Immature natural killer cell (primary cell): ENCODE results near the gene TGFBR2. TPM values are rescaled to one million over a fixed set of nuclear protein-coding genes. Genes with fewer than 3 reads are reported as not detected.
A peak's percentile ranks its signal among the peaks of the same experiment; 100 is the strongest.

Experiments used
- DNase-seq, 3 donors: peaks; one replicate each; pipeline ENCODE4 v3.0.0; 2022; ENCODE audit warnings: mixed read lengths in 1 of 3
- H3K27ac Mint-ChIP-seq, 6 donors: one replicate each; pipeline ENCODE4 v1.8.0; 2020; ENCODE audit warnings: mixed read lengths in 6 of 6, mild to moderate bottlenecking in 5 of 6, inconsistent platforms in 4 of 6, moderate library complexity in 3 of 6
- H3K27me3 Mint-ChIP-seq, 3 donors: one replicate each; pipeline ENCODE4 v1.8.0; 2020 to 2021; ENCODE audit warnings: low read depth in 3 of 3, mild to moderate bottlenecking in 3 of 3, mixed read lengths in 3 of 3, moderate library complexity in 3 of 3, inconsistent platforms in 1 of 3
- H3K36me3 Mint-ChIP-seq, 3 donors: one replicate each; pipeline ENCODE4 v1.8.0; 2020; ENCODE audit warnings: mixed read lengths in 3 of 3, inconsistent platforms in 2 of 3, mild to moderate bottlenecking in 2 of 3
- H3K4me1 Mint-ChIP-seq, 2 donors: one replicate each; pipeline ENCODE4 v1.8.0; 2020; ENCODE audit warnings: inconsistent platforms in 2 of 2, mild to moderate bottlenecking in 2 of 2, mixed read lengths in 2 of 2, moderate library complexity in 1 of 2
- H3K4me3 Mint-ChIP-seq, 5 donors: one replicate each; pipeline ENCODE4 v1.8.0; 2020; ENCODE audit warnings: mild to moderate bottlenecking in 5 of 5, mixed read lengths in 5 of 5, inconsistent platforms in 3 of 5, moderate library complexity in 3 of 5
- H3K9me3 Mint-ChIP-seq, 6 donors: one replicate each; pipeline ENCODE4 v1.8.0; 2020; ENCODE audit warnings: mild to moderate bottlenecking in 6 of 6, mixed read lengths in 6 of 6, inconsistent platforms in 4 of 6, moderate library complexity in 3 of 6
- polyA plus RNA-seq, 3 donors: library from polyadenylated mRNA; unstranded; fragments of 300-500 nt; fragmentation: Illumina TruSeq; gene quantifications; one replicate each; pipeline ENCODE4 v1.2.3, GENCODE V29; 2021

TGFBR2 gene
- polyA plus RNA-seq, 3 donors from 2014 or later = 36.8 to 101 (median 43.6) TPM

GRCh38 chr3:30694668-30695067 is 88.3 kb downstream of the TGFBR2 start:
- Mint-ChIP-seq H3K4me1 (peaks cover 31 to 62% of the 10 kb centered on the region in 2 donors), H3K36me3 (peaks cover 6 to 45% (median 23%) of the 10 kb centered on the region in 3 donors), H3K27me3 (no peaks in the 10 kb centered on the region), H3K27ac (no peak overlapping the region), H3K9me3 (no peaks in the 10 kb centered on the region), H3K4me3 (no peak overlapping the region)
- no peak for DNase-seq

- Mint-ChIP-seq H3K4me1 (peaks cover 22 to 54% of the 10 kb centered on the region in 2 donors), H3K4me3 (no peak overlapping the region), H3K27ac (peak overlapping the region in 5 of 6 donors; percentile 7 to 69 (median 33)), H3K36me3 (peaks cover 6 to 38% (median 20%) of the 10 kb centered on the region in 3 donors), H3K27me3 (no peaks in the 10 kb centered on the region), H3K9me3 (no peaks in the 10 kb centered on the region)
- DNase-seq = no peak
Observed at GRCh38 chr3:30695302-30696061, 89.1 kb downstream of the TGFBR2 start.

- Mint-ChIP-seq H3K36me3 (peaks cover 6 to 39% (median 15%) of the 10 kb centered on the region in 3 donors), H3K27me3 (no peaks in the 10 kb centered on the region), H3K4me3 (no peak overlapping the region), H3K9me3 (no peaks in the 10 kb centered on the region), H3K27ac (peak overlapping the region in 4 of 6 donors; percentile 16 to 50 (median 32)), H3K4me1 (peaks cover 23 to 48% of the 10 kb centered on the region in 2 donors)
- DNase-seq = no peak
Observed at GRCh38 chr3:30696403-30696819, 90.0 kb downstream of the TGFBR2 start.

GRCh38 chr3:30696896-30697295 is 90.5 kb downstream of the TGFBR2 start:
- peaks cover 23 to 48% of the 10 kb centered on the region in 2 donors for H3K4me1 Mint-ChIP-seq
- peak overlapping the region in 5 of 6 donors; percentile 14 to 73 (median 42) for H3K27ac Mint-ChIP-seq
- DNase-seq = no peak
- H3K9me3 Mint-ChIP-seq = no peaks in the 10 kb centered on the region
- peaks cover 6 to 40% (median 15%) of the 10 kb centered on the region in 3 donors for H3K36me3 Mint-ChIP-seq
- no peak overlapping the region for H3K4me3 Mint-ChIP-seq
- H3K27me3 Mint-ChIP-seq = no peaks in the 10 kb centered on the region

- no peaks in the 10 kb centered on the region for H3K9me3 Mint-ChIP-seq
- peak overlapping the region in 2 of 6 donors; percentile 5 to 53 for H3K27ac Mint-ChIP-seq
- DNase-seq = no peak
- peaks cover 6 to 38% (median 15%) of the 10 kb centered on the region in 3 donors for H3K36me3 Mint-ChIP-seq
- H3K4me1 Mint-ChIP-seq = peaks cover 16 to 35% of the 10 kb centered on the region in 2 donors
- no peak overlapping the region for H3K4me3 Mint-ChIP-seq
- peaks cover 0 to 2% (median 0%) of the 10 kb centered on the region in 3 donors for H3K27me3 Mint-ChIP-seq
Observed at GRCh38 chr3:30698549-30698948, 92.1 kb downstream of the TGFBR2 start.

GRCh38 chr3:30699927-30700326 is 93.5 kb downstream of the TGFBR2 start:
- Mint-ChIP-seq H3K36me3 (peaks cover 6 to 30% (median 15%) of the 10 kb centered on the region in 3 donors), H3K4me1 (peaks cover 10 to 32% of the 10 kb centered on the region in 2 donors), H3K9me3 (no peaks in the 10 kb centered on the region), H3K4me3 (no peak overlapping the region), H3K27me3 (peaks cover 0 to 2% (median 0%) of the 10 kb centered on the region in 3 donors), H3K27ac (peak overlapping the region in 1 of 6 donors; percentile 31)
- no peak for DNase-seq

GRCh38 chr3:30700702-30701321 is 94.4 kb downstream of the TGFBR2 start:
- peaks cover 7 to 23% of the 10 kb centered on the region in 2 donors for H3K4me1 Mint-ChIP-seq
- peaks cover 0 to 2% (median 0%) of the 10 kb centered on the region in 3 donors for H3K27me3 Mint-ChIP-seq
- peaks cover 3 to 22% (median 8%) of the 10 kb centered on the region in 3 donors for H3K36me3 Mint-ChIP-seq
- H3K27ac Mint-ChIP-seq = peak overlapping the region in 3 of 6 donors; percentile 1 to 50 (median 36)
- H3K9me3 Mint-ChIP-seq = no peaks in the 10 kb centered on the region
- no peak for DNase-seq
- no peak overlapping the region for H3K4me3 Mint-ChIP-seq

- peak overlapping the region in 4 of 6 donors; percentile 31 to 77 (median 66) for H3K27ac Mint-ChIP-seq
- H3K4me1 Mint-ChIP-seq = peaks cover 7 to 12% of the 10 kb centered on the region in 2 donors
- peaks cover 0 to 2% (median 0%) of the 10 kb centered on the region in 3 donors for H3K27me3 Mint-ChIP-seq
- H3K9me3 Mint-ChIP-seq = no peaks in the 10 kb centered on the region
- no peak for DNase-seq
- peaks cover under 1 to 12% (median 7%) of the 10 kb centered on the region in 3 donors for H3K36me3 Mint-ChIP-seq
- no peak overlapping the region for H3K4me3 Mint-ChIP-seq
Observed at GRCh38 chr3:30702038-30702827, 95.8 kb downstream of the TGFBR2 start.

- DNase-seq = no peak
- H3K4me3 Mint-ChIP-seq = no peak overlapping the region
- peaks cover 7 to 8% of the 10 kb centered on the region in 2 donors for H3K4me1 Mint-ChIP-seq
- peaks cover 0 to 2% (median 0%) of the 10 kb centered on the region in 3 donors for H3K27me3 Mint-ChIP-seq
- H3K36me3 Mint-ChIP-seq = peaks cover 0 to 12% (median 8%) of the 10 kb centered on the region in 3 donors
- H3K9me3 Mint-ChIP-seq = no peaks in the 10 kb centered on the region
- peak overlapping the region in 3 of 6 donors; percentile 10 to 77 (median 15) for H3K27ac Mint-ChIP-seq
Observed at GRCh38 chr3:30702828-30703397, 96.5 kb downstream of the TGFBR2 start.

GRCh38 chr3:30704931-30705890 is 98.8 kb downstream of the TGFBR2 start:
- no peaks in the 10 kb centered on the region for H3K9me3 Mint-ChIP-seq
- H3K4me1 Mint-ChIP-seq = peaks cover 15 to 16% of the 10 kb centered on the region in 2 donors
- peaks cover 0 to 2% (median 0%) of the 10 kb centered on the region in 3 donors for H3K27me3 Mint-ChIP-seq
- no peak for DNase-seq
- peaks cover 0 to 12% (median 8%) of the 10 kb centered on the region in 3 donors for H3K36me3 Mint-ChIP-seq
- no peak overlapping the region for H3K27ac Mint-ChIP-seq
- H3K4me3 Mint-ChIP-seq = no peak overlapping the region

GRCh38 chr3:30707825-30708224 is 101.4 kb downstream of the TGFBR2 start:
- DNase-seq = no peak
- Mint-ChIP-seq H3K36me3 (peaks cover 0 to 8% (median 4%) of the 10 kb centered on the region in 3 donors), H3K4me1 (peaks cover 10 to 15% of the 10 kb centered on the region in 2 donors), H3K27ac (no peak overlapping the region), H3K9me3 (no peaks in the 10 kb centered on the region), H3K4me3 (no peak overlapping the region), H3K27me3 (no peaks in the 10 kb centered on the region)

- Mint-ChIP-seq H3K27ac (no peak overlapping the region), H3K27me3 (no peaks in the 10 kb centered on the region), H3K36me3 (peaks cover 0 to 8% (median under 1%) of the 10 kb centered on the region in 3 donors), H3K4me3 (no peak overlapping the region), H3K9me3 (no peaks in the 10 kb centered on the region), H3K4me1 (peaks cover 10 to 15% of the 10 kb centered on the region in 2 donors)
- no peak for DNase-seq
Observed at GRCh38 chr3:30708472-30708871, 102.1 kb downstream of the TGFBR2 start.
